K562 (cell line): ENCODE data around the gene OLFML2A. TPM values are rescaled to one million over a fixed set of nuclear protein-coding genes. Genes with fewer than 3 reads are reported as not detected.

Experiments
- ATAC-seq: fragments of 200-7000 bp; cut with Tn5 transposase; 3 replicates; pipeline ENCODE4 v1.9.1; 2020; ENCODE audit warnings: moderate library complexity
- BruUV-seq: library from RNA; stranded (reverse); fragments of 400-500 nt; replicated peaks from 2 replicates; lab custom pipeline; 2021; lab: Mats Ljungman, UMichigan
- CTCF ChIA-PET: fragments of 300-600 bp; formaldehyde crosslinking; extraction: SDS; loops from one replicate; lab custom pipeline; 2021; ENCODE audit warnings: low intra/inter-chr PET ratio; lab: Yijun Ruan, JAX
- POLR2A ChIA-PET: fragments of 300-600, 350-650 bp; sonication (Branson Sonifier 250); formaldehyde crosslinking; extraction: SDS; loops from one replicate; lab custom pipeline; 2021; ENCODE audit warnings: antibody characterized with exemption, inconsistent platforms; lab: Yijun Ruan, JAX
- DNase-seq, 4 experiments: peaks; one replicate each; pipeline versions ENCODE4 v3.0.0 to v3.0.0-alpha.2; 2011 to 2018; ENCODE audit warnings: low spot score in 3 of 4, mixed read lengths in 3 of 4; ENCODE audit errors: extremely low read depth in 1 of 4
- FAIRE-seq: peaks from 2 replicates; lab custom pipeline; 2011; peaks lifted over from hg19 to GRCh38; lab: Jason Lieb, UNC
- H2AFZ ChIP-seq: 2 replicates; pipeline ENCODE4 v1.6.0; 2011; ENCODE audit warnings: low read depth, low read length, control low read depth, inconsistent platforms
- H3K27ac ChIP-seq: fragments of 200-600 bp; 3 replicates; pipeline ENCODE4 v1.8.0; 2011; ENCODE audit warnings: low read depth, mild to moderate bottlenecking, control low read depth, inconsistent platforms, low read length, moderate library complexity, mixed read lengths; ENCODE audit errors: extremely low read depth
- H3K27me3 ChIP-seq, 2 experiments: fragments of 300-600 bp in 1 of 2; 2 replicates in 1 of 2; 3 replicates in 1 of 2; pipeline versions ENCODE4 v1.6.0 to v1.8.0; 2011; ENCODE audit warnings: inconsistent platforms in 2 of 2, low read length in 2 of 2, mild to moderate bottlenecking in 1 of 2, mixed read lengths in 1 of 2, moderate library complexity in 1 of 2; ENCODE audit not compliant: control insufficient read depth in 2 of 2, insufficient read depth in 2 of 2
- H3K36me3 ChIP-seq: fragments of 300-600 bp; 3 replicates; pipeline ENCODE4 v1.8.0; 2011; ENCODE audit warnings: mild to moderate bottlenecking, low read length, inconsistent platforms; ENCODE audit not compliant: control insufficient read depth, insufficient read depth
- H3K4me1 ChIP-seq, 2 experiments: fragments of 200-600 bp in 1 of 2; replicated peaks in 1 of 2; 2 replicates in 1 of 2; 3 replicates in 1 of 2; pipeline versions ENCODE4 v1.5.1 to v1.8.0; 2011; ENCODE audit warnings: inconsistent platforms in 2 of 2, low read length in 2 of 2, mild to moderate bottlenecking in 1 of 2, mixed read lengths in 1 of 2, moderate library complexity in 1 of 2; ENCODE audit not compliant: control insufficient read depth in 2 of 2, insufficient read depth in 2 of 2
- H3K4me2 ChIP-seq: 2 replicates; pipeline ENCODE4 v1.6.1; 2011; ENCODE audit warnings: low read length, control low read depth, inconsistent platforms, mixed read lengths; ENCODE audit not compliant: insufficient read depth
- H3K4me3 ChIP-seq: fragments of 200-600 bp; sonication (generic), shearing (Covaris generic); 2 replicates; pipeline ENCODE4 v1.5.1; 2016; ENCODE audit warnings: control low read depth, inconsistent platforms
- H3K79me2 ChIP-seq: fragments of 200-600 bp; 3 replicates; pipeline ENCODE4 v1.8.0; 2011; ENCODE audit warnings: low read length, inconsistent platforms; ENCODE audit not compliant: control insufficient read depth, insufficient read depth
- H3K9ac ChIP-seq, 2 experiments: 2 replicates each; pipeline versions ENCODE4 v1.6.0 to v1.6.1; 2011; ENCODE audit warnings: low read depth in 2 of 2, low read length in 2 of 2, control low read depth in 1 of 2, inconsistent platforms in 1 of 2, mild to moderate bottlenecking in 1 of 2, mixed read lengths in 1 of 2; ENCODE audit not compliant: insufficient read depth in 1 of 2
- H3K9me1 ChIP-seq: one replicate; pipeline ENCODE4 v1.6.0; 2011; ENCODE audit warnings: inconsistent platforms, mild to moderate bottlenecking, low read length, moderate library complexity; ENCODE audit not compliant: control insufficient read depth, insufficient read depth
- H3K9me3 ChIP-seq: replicated peaks from 2 replicates; pipeline ENCODE4 v1.5.1; 2011; ENCODE audit warnings: low read depth, low read length, inconsistent platforms; ENCODE audit not compliant: control insufficient read depth, insufficient read depth
- H4K20me1 ChIP-seq: replicated peaks from 2 replicates; pipeline ENCODE4 v1.6.1; 2011; ENCODE audit warnings: low read length, inconsistent platforms, mixed read lengths; ENCODE audit not compliant: control insufficient read depth, insufficient read depth
- CHD7 ChIP-seq: fragments of 200-600 bp; sonication (generic); IDR thresholded peaks from one replicate; pipeline ENCODE4 v1.6.1; 2012; ENCODE audit warnings: mild to moderate bottlenecking, low read depth, low read length, inconsistent platforms
- CREM ChIP-seq: IDR thresholded peaks from 2 replicates; pipeline ENCODE4 v1.6.1; 2014; ENCODE audit warnings: antibody characterized with exemption, low read depth
- FOXJ2 ChIP-seq: fragments of 200-800 bp; sonication (Bioruptor generic); IDR thresholded peaks from 2 replicates; pipeline ENCODE4 v1.6.1; 2016; ENCODE audit warnings: missing genetic modification characterization, missing compliant biosample characterization
- LEF1 ChIP-seq: fragments of 450-650 bp; IDR thresholded peaks from 2 replicates; pipeline ENCODE4 v1.6.1; 2016; ENCODE audit warnings: mild to moderate bottlenecking
- NEUROD1 ChIP-seq: fragments of 150-350 bp; IDR thresholded peaks from 2 replicates; pipeline ENCODE4 v1.6.1; 2014; ENCODE audit warnings: borderline replicate concordance, low read length, low read depth; ENCODE audit not compliant: partially characterized antibody
- ZNF212 ChIP-seq: fragments of 450-650 bp; formaldehyde crosslinking; IDR thresholded peaks from 2 replicates; pipeline ENCODE4 v1.4.0; 2020; ENCODE audit warnings: mild to moderate bottlenecking
- ZNF24 ChIP-seq: fragments of 450-650 bp; IDR thresholded peaks from 2 replicates; pipeline ENCODE4 v1.6.1; 2016
- ZNF740 ChIP-seq, 3 experiments: fragments of 200-800 bp in 1 of 3; sonication (Bioruptor generic) in 1 of 3; sonication (generic) in 1 of 3; formaldehyde crosslinking in 1 of 3; IDR thresholded peaks; 2 replicates each; pipeline versions ENCODE4 v1.6.1 to v1.8.0; 2016 to 2022; ENCODE audit warnings: mild to moderate bottlenecking in 2 of 3, missing compliant biosample characterization in 2 of 3, missing genetic modification characterization in 2 of 3, missing genetic modification reagents in 1 of 3
- ZNF830 ChIP-seq: fragments of 250-450 bp; sonication (Bioruptor Pico); IDR thresholded peaks from 2 replicates; pipeline ENCODE4 v1.5.0; 2021; ENCODE audit warnings: mild to moderate bottlenecking
- WGBS: fragments of 100-300 bp; shearing (Covaris generic); methylation state at CpG from one replicate; pipeline ENCODE4 v1.1.6; 2016; ENCODE audit warnings: low coverage, mixed read lengths; ENCODE audit not compliant: insufficient coverage; ENCODE audit errors: missing lambda C conversion rate; 5-methylcytosine and 5-hydroxymethylcytosine counted together
- in situ Hi-C: fragments of 300-500 bp; cut with MboI; formaldehyde crosslinking; loops from 4 replicates; pipeline ENCODE4 v1.15.0; 2018; ENCODE audit warnings: inconsistent platforms, mixed read lengths
- intact Hi-C: fragments of 100-400 bp; cut with micrococcal nuclease; formaldehyde crosslinking; loops from 2 replicates; pipeline ENCODE4 v1.14.2; 2022
- polyA plus RNA-seq, 8 experiments: library from polyadenylated mRNA; depleted of rRNA in 4 of 8; stranded (reverse) in 5 of 8; unstranded in 3 of 8; fragments of >200 nt; fragmentation: Nextera tagmentation in 2 of 8; fragmentation: Illumina TruSeq in 1 of 8; extraction: Ambion mirVana in 2 of 8; extraction: Trizol in 1 of 8; gene quantifications; 2 replicates each; pipeline versions ENCODE4 v1.2.1 to v1.2.3, GENCODE V29; 2011 to 2014; ENCODE audit warnings: inconsistent platforms in 1 of 8, missing spikeins in 1 of 8
- total RNA-seq, 7 experiments: library from RNA; depleted of rRNA in 6 of 7; stranded (reverse); fragments of >200 nt in 6 of 7; fragmentation: Illumina TruSeq in 2 of 7; extraction: Trizol in 2 of 7; gene quantifications; 2 replicates each; pipeline versions ENCODE4 v1.2.1 to v1.2.3, GENCODE V29; 2011 to 2021; ENCODE audit warnings: low replicate concordance in 1 of 7

OLFML2A gene
- total and polyA plus RNA-seq, 9 of the 15 experiments (the other 6 are each of a cell fraction or from before 2014, with no cell fraction given): 0.16 TPM; not detected in 8

- no peaks in the 10 kb centered on the region for H3K9me3 ChIP-seq
- CTCF ChIA-PET: interaction anchor here (1.0 to 6.3 kb wide), 3 partner anchors 60 to 141 kb away, joined by 4 to 209 read pairs (median 25); partner anchors contain the start of gene NR6A1
- ATAC-seq (no peak), FAIRE-seq (no peak), DNase-seq (no peak)
- H3K27me3 ChIP-seq: no peaks in the 10 kb centered on the region
- peaks cover 3 to 58% of the 10 kb centered on the region in 2 experiments; a peak in 4 of 5 replicates for H3K4me1 ChIP-seq
- H3K9ac ChIP-seq: peak overlapping the region in 1 of 2 experiments; percentile 93; a peak in 1 of 4 replicates
- peaks cover 12% of the 10 kb centered on the region for H3K9me1 ChIP-seq
- POLR2A ChIA-PET: interaction anchor here (1.0 to 5.1 kb wide), 6 partner anchors 12 to 82 kb away, joined by 3 to 64 read pairs (median 5); partner anchors contain the start of gene NR6A1
- H2AFZ ChIP-seq: 0 out of 2 replicates have a peak overlapping the region, but pooled peaks have one; percentile 96
- H4K20me1 ChIP-seq: peaks cover 31% of the 10 kb centered on the region
- BruUV-seq: no TSS peak
- peaks cover 31% of the 10 kb centered on the region for H3K36me3 ChIP-seq
- no peak overlapping the region for H3K27ac ChIP-seq
- in situ Hi-C loops (loop anchor here (5.0 kb wide), 2 partner anchors 82 to 518 kb away; partner anchors contain the start of gene NR6A1), intact Hi-C loops (loop anchor here (5.0 kb wide), 2 partner anchors 237 to 518 kb away; no protein-coding TSS in a partner anchor)
- H3K79me2 ChIP-seq: peaks cover 12% of the 10 kb centered on the region
- WGBS: 66% methylated on average over 6 of the region's 8 CpGs
- no peak overlapping the region for H3K4me2 ChIP-seq
- H3K4me3 ChIP-seq: no peak overlapping the region
- TF ChIP-seq ZNF740 (CRISPR knock-in tag; IDR thresholded peaks at IDR 0.05): no peak
- no peak for TF ChIP-seq ZNF740 (tag; IDR thresholded peaks at IDR 0.05)
- no peak for TF ChIP-seq CREM
- no peak for TF ChIP-seq CHD7
- no peak for TF ChIP-seq ZNF24
- no peak for TF ChIP-seq NEUROD1
- TF ChIP-seq ZNF830 (CRISPR knock-in tag): no peak
- no peak for TF ChIP-seq ZNF212 (CRISPR knock-in tag)
- TF ChIP-seq LEF1: no peak
- no peak for TF ChIP-seq FOXJ2 (tag)
Measured at GRCh38 chr9:124854161-124854560, 77.2 kb downstream of the OLFML2A start.
